ENCODE measurements around the gene MRPL11.

DNA sequence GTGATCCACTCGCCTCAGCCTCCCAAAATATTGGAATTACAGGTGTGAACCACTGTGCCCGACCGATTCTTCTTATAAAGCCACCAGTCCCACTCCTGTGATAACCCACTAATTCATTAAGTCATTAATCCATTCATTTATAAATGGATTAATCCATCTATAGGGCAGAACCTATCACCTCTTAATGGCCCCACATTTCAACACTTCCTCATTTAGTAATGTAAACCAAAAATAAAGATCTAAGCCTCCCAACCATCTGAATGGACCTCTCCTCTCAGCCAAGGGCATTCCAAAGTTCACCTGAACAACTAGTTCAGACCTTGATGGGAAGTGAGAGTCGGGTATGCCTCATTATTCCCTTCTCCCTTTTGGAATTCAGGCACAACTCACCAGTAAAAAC lies 9.9 kb upstream of the MRPL11 start:
- TF ChIP-seq, protein P1, sequence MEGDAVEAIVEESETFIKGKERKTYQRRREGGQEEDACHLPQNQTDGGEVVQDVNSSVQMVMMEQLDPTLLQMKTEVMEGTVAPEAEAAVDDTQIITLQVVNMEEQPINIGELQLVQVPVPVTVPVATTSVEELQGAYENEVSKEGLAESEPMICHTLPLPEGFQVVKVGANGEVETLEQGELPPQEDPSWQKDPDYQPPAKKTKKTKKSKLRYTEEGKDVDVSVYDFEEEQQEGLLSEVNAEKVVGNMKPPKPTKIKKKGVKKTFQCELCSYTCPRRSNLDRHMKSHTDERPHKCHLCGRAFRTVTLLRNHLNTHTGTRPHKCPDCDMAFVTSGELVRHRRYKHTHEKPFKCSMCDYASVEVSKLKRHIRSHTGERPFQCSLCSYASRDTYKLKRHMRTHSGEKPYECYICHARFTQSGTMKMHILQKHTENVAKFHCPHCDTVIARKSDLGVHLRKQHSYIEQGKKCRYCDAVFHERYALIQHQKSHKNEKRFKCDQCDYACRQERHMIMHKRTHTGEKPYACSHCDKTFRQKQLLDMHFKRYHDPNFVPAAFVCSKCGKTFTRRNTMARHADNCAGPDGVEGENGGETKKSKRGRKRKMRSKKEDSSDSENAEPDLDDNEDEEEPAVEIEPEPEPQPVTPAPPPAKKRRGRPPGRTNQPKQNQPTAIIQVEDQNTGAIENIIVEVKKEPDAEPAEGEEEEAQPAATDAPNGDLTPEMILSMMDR (IDR thresholded peaks at IDR 0.05), result no peak
- TF ChIP-seq POLR2A (IDR thresholded peaks at IDR 0.05), result no peak

Measured in vagina (tissue), 2 donors.